NB4 (cell line): Measurements from ENCODE around the gene PRR11.

Experiments used
- DNase-seq: peaks from one replicate; pipeline ENCODE4 v3.0.0; 2010; ENCODE audit warnings: low read depth
- H3K4me3 ChIP-seq: one replicate; pipeline ENCODE4 v1.5.1; 2011; ENCODE audit warnings: mild to moderate bottlenecking, low read depth, low read length, moderate library complexity
- CTCF ChIP-seq: IDR thresholded peaks from one replicate; pipeline ENCODE4 v1.5.1; 2012; ENCODE audit warnings: low read depth, low read length
- MAX ChIP-seq: IDR thresholded peaks from 2 replicates; pipeline ENCODE4 v1.6.1; 2011; ENCODE audit warnings: low read depth, low read length
- MYC ChIP-seq: IDR thresholded peaks from 2 replicates; pipeline ENCODE4 v1.6.1; 2011; ENCODE audit warnings: low read depth, low read length
- POLR2A ChIP-seq: IDR thresholded peaks from 2 replicates; pipeline ENCODE4 v1.6.1; 2011; ENCODE audit warnings: mild to moderate bottlenecking; ENCODE audit not compliant: insufficient read length; ENCODE audit errors: extremely low read depth

Gene PRR11

GRCh38 chr17:59154721-59155438 is 666 bp upstream of the PRR11 start, which contains the start of gene SKA2:
Gene SKA2 (minus strand): TSS chr17:59155186. CDS start chr17:59155163, 23 bp downstream.
- no peak for TF ChIP-seq CTCF
- peak; percentile 52 for TF ChIP-seq POLR2A
- no peak; the same call in 1 of the 2 replicates for TF ChIP-seq MAX
- peak; percentile 19 for TF ChIP-seq MYC
- H3K4me3 ChIP-seq: peak within 1 kb of the TSS; percentile 88
- DNase-seq: no peak

- DNase-seq: no peak
- TF ChIP-seq POLR2A (no peak), MYC (no peak), CTCF (no peak), MAX (no peak)
- no peak overlapping the region for H3K4me3 ChIP-seq
Observed at GRCh38 chr17:59160157-59161025, 4.8 kb downstream of the PRR11 start.

- H3K4me3 ChIP-seq: no peak overlapping the region
- no peak for DNase-seq
- TF ChIP-seq MAX (no peak), MYC (no peak), POLR2A (no peak), CTCF (no peak)
Observed at GRCh38 chr17:59161477-59161876, 5.9 kb downstream of the PRR11 start.

- TF ChIP-seq POLR2A: no peak
- peak; percentile 66 for TF ChIP-seq CTCF
- H3K4me3 ChIP-seq: no peak overlapping the region
- peak; percentile 52 for DNase-seq
Observed at GRCh38 chr17:59165933-59166342, 10.4 kb downstream of the PRR11 start.

GRCh38 chr17:59167571-59168001 is 12.0 kb downstream of the PRR11 start:
- no peak for DNase-seq
- no peak overlapping the region for H3K4me3 ChIP-seq
- TF ChIP-seq CTCF (no peak), POLR2A (no peak)
